T-helper 2 cell (primary cell): Measurements from ENCODE around the gene BCL3.
"Not testable (repeated sequence)": the region's sequence is repeated elsewhere in the genome, so short reads cannot be mapped to it uniquely, and the experiment has no call there.

ENCODE experiments used
- DNase-seq, 5 experiments: peaks; one replicate each; pipeline versions ENCODE4 v3.0.0 to v3.0.0-alpha.2; 2012 to 2022

BCL3 gene

DNA sequence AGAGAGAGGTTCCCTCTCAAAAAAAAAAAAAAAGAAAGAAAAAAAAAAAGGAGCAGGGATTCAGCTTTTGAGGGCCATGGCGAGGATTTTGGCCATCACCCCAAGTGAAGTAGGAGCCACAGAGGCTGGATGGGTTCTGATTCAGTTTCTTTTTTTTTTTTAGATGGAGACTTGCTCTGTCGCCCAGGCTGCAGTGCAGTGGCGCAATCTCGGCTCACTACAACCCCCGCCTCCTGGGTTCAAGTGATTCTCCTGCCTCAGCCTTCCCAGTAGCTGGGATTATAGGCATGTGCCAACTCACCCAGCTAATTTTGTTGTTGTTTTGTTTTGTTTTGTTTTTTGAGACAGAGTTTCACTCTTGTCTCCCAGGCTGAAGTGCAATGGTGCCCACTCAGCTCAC is 27.1 kb upstream of the BCL3 start:
- not testable (repeated sequence) for DNase-seq

DNA sequence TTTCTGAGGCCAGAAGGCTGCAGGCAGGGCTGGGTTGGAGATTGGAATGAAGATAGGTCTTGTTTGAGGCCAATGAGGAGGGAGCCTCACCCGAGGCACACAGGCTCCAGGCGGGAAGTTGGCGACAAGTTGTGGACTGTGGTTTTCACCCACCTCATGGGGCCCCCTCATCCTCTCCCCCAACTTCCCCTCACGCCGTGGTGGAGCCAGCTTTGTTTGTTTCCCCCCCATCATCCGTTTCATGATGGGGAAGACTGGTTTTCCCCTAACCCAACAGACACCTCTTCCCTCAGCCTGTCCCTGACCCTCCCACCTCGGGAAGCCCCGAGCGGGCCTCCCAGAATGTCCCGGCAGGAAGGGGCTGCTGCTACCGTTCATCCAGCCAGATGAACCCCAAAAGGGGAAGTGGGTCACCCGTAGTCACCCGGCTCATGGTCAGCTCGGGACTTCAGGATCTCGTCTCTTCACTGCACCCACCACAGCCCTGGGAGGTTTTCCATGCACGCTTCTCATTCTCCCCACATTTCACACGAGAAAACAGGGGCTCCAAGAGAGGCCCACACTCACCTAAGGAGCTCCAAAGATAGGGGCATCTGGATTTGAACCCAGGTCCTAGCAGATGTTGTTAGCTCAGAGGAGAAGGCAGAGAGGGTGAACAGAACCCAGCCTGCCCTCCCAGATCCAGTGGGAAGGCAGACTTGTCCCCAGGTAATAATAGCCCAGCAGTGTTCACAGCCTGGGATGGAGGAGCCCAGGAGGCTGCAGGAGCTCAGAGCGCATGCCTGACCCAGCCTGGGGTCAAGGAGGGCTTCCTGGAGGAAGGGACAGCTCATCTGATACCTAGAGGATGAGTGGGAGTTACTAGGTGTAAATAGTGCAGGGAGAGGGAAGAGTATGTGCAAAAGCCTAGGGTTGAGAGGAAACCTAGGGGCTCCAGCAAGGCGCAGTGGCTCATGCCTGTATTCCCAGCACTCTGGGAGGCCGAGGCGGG is 26.1 kb upstream of the BCL3 start:
- no peak for DNase-seq

DNA sequence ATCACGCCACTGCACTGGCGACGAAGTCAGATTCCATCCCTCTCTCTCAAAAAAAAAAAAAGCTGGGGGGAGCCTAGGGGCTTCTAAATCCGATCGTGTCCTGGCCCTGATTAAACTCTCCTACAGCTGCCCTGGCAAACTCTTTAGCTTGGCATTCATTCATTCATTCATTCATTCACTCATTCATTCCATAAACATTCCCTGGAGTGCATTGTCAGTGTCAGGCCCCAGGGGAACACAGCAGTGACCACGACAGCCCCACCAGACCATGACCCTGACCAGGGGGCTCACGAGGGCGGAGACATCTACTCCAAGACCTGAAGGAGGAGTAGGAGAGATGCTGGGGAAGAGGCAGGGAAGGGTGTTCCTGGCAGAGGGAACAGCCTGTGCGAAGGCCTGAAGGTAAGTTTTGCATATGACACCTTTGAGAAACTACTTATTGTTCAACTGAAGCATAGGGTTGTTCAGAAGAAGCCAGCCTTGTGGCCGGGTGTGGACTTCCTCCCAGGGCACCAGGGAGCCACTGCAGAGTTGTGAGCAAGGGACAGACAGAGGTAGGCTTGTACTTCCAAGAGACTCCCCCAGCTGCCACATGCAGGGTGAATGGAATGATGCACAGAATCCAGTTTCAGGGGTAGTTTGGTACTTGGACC is 25.1 kb upstream of the BCL3 start:
- peak in 1 of 5 experiments; percentile 61 for DNase-seq

DNA sequence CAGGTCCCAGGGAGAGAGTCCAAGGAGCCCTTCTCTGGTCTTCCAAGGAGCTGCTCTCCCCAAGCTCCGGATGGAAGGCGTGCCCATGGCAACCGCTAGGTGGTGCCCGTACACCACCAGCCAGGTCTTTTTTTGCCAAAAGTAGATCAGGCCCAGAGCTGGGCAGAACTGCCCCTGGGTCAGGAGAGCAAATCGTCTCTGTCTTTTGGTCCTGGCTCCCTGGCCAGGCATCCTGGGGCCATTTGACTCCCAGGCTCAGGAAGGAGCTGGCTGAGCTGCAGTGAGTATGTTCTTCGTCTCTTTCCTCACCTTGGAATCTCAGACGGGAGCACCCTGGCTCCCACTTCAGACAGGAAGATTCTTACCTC is 24.6 kb upstream of the BCL3 start:
- DNase-seq, result peak; percentile 50 to 73 (median 69)

DNA sequence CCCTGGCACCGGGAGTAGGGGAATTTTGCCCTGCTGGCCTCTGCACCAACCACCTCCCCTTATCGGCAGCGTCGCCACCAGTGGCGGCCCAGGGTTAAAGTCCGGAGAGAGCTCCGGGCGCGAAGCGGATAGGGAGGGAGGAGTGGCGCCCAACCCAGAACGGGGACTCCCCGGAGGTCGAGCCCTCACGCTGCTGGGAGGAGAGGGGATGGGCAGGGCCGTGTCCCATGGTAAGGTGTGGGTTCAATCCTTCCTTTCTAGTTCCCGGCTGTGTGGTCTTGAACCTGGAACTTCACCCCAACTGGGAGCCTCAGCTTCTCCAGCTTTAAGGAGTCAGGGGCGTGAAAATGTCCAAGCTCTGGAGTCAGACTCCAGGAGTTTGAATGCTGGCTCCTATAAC is 23.3 kb upstream of the BCL3 start:
- DNase-seq, result no peak

DNA sequence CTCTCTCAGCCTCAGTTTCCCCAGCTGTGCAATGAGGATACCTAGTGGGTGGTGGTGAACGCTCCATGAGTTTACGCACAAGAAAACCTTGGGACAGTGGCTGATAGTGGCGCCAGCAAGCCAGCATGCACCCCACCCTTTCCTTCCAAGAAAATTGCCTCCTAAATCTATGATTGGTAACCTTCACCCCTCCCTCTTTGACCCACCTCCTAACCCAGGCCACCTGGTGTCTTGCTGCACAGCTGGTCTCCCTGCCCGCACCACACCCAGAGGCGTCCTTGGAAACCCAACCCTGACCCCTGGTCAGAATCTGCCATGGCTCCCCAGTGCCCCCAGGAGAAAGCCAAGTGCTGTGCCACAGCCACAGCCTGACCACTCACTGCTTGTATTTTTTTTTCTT is 22.8 kb upstream of the BCL3 start:
- DNase-seq, result no peak

DNA sequence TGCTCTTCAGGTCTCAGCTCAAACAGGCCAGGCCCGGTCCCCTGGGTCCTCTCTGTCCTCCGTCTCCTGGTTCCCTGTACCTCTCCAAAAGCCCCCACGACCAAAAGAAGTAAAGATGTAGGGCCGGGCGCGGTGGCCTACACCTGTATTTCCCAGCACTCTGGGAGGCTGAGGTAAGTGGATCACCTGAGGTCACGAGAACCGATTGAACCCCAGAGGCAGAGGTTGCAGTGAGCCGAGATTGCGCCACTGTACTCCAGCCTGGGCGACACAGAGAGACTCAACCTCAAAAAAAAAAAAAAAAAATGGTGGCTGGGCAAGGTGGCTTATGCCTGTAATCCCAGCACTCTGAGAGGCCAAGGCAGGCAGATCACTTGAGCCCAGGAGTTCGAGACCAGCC is 22.0 kb upstream of the BCL3 start:
- no peak for DNase-seq

DNA sequence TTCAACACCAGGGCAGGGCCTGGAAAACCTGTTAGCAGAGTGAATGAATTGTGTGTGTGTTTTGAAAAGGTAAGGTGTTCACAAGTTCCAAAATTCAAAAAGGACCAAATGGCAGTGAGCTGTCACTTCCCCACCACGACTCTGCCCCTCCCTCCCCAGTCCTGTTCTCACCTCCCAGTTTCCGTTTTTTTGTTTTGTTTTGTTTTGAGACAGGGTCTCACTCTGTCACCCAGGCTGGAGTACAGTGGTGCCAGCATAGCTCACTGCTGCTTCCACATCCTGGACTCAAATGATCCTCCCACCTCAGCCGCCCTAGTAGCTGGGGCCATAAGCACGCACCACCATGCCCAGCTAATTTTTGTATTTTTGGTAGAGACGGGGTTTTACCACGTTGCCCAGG is 20.3 kb upstream of the BCL3 start:
- DNase-seq, result no peak

DNA sequence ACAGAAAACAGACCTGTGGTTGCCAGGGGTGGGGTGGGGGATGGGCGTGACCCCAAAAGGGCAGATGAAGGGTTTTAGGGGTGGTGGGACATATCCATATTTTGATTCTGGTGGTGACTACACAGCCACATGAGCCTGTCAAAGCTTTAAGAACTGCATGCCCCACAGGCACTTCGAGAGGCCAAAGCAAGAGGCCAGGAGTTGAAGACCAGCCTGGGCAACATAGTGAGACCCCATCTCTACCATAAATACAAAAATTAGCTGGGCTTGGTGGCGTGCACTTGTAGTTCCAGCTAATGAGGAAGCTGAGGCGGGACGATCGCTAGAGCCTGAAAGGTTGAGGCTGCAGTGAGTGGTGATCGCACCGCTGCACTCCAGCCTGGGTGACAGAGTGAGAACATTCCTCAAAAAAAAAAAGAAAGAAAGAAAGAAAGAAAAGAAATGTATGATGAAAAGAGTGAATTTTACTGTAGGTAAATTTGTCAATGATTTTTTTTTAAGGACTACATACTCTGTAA is 18.9 kb upstream of the BCL3 start:
- DNase-seq, result no peak

DNA sequence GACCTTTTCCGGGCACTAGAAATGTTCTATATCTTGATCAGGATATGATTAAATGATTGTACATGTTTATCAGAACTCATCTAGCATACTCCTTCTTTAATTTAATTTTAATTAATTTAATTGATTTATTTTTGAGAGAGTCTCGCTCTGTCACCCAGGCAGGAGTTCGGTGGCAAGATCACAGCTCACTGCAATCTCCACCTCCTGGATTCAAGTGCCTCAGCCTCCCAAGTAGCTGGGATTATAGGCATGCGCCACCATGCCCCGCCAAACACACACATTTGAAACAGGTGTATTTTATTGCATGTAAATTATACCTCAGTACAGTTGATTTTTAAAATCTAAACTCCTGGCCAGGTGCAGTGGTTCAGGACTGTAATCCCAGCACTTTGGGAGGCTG is 17.4 kb upstream of the BCL3 start:
- DNase-seq, result no peak

DNA sequence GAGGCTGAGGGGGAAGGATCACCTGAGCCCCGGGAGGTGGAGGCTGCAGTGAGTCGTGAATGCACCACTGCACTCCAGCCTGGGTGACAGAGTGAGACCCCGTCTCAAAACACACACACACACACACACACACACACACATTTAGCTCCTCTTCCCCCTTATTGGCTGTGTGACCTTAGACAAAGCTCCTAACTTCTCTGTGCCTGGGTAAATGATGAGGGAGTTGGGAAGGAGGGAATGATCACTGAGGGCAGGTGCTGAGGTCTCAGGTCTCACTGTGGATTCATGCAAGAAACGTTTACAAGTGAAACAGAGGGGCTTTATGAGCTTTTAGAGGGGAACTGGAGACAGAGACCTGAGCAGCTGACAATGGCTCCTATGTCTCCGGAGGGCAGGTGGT is 16.9 kb upstream of the BCL3 start:
- no peak for DNase-seq

DNA sequence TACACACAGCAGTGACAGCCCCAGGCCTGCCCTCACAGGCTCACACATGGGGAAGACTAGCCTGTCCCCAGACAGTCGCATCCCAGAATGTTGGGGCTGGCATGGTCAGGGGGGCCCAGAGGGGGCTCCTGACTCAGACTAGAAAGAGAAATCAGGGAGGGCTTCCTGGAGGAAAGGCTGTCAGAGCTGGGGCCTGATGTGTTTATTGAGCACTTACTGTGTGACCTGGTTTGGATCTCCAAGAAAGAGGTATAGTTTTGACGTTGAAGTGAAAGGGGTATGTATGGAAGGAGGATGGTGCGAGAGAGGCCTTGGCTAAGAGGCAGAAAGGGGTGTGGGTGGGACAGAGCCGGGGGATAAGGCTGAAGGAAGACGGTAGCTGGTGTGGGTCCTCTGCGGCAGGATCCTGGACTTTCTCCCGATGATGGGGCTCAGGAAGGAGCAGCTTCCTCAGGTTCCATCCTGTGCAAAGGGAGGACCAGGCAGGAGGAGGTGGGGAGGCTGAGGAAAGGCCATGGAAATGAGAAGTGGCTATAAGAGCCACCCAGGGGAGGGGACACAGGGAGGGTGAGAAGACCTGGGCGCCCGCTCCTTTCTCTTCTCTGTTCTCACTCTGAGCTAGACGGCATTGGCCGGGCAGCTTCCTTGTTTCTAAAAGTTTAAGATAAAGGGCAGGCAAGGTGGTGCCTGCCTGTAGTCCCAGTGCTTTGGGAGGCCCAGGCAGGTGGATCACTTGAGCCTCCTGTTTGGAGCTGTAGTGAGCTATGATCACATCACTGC is 16.1 kb upstream of the BCL3 start:
- no peak for DNase-seq

DNA sequence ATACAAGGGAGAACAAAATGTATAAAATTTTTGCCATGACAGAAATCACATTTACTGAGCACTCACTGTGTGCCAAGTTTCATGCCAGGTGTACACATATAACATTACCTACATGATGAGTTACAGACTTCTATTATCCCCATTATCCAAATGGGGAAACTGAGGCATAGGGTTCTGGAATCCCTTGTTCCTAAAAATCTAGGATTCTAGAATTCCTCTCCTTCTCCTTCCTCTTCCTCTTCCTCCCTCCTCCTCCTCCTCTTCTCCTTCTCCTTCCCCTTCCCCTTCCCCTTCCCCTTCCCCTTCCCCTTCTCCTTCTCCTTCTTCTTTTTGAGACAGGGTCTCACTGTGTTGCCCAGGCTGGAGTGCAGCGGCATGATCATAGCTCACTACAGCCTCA is 14.2 kb upstream of the BCL3 start:
- no peak for DNase-seq

DNA sequence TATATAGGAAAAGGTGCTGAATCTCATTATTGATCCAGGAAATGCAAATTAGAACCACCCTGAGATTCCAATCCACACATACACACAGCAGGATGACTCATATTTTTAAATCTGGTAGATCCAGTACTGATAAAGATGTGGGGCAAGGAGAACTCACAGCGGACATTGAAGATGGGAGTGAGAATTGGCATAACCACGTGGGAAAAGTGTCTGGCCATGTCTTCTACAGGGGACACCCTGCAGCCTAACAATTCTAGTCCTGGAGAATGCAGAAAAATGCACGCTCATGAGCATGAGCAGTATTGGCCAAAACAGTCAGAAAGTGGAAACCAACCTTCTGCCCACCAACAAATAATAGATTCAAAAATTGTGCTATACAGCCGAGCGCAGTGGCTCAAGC is 13.5 kb upstream of the BCL3 start:
- no peak for DNase-seq

DNA sequence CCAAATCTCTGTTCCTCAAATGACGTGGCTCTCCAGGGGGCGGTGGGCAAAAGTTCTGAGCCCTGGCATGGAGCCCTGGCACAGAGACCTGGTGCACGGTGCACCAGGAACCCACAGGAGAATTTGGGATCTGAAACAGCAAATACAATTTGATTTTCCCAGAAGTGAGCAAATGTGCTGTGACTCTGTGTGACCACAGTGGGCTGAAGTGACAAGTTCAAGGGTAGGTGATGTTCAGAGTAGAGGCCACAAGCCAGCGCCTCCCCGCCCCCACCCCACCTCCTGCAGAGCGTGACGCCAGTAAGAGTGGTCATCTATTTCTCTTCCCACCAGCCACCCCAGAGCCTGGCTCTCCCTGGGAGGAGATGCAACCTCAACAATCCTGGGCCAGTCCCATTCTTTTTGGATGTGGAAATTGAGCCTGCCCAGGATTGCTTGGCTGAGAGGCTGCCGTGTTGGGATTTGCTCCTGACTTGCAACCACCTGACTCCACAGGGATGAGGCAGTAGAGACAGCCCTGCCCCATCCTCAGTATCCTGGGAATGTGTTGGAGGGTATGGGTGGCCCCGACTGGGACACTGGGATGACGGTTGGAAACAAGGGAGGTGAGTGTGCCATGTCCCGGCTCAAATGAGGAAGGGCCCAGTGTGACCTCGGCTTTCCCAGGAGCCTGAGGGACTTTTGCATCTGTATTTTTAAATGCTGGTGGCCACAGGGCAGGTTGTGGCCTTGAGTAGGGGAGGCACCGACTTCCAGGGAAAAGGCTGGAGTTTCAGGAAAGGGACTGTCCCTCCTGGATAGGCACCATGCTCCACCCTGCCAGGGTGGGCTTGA is 11.1 kb upstream of the BCL3 start:
- no peak for DNase-seq

DNA sequence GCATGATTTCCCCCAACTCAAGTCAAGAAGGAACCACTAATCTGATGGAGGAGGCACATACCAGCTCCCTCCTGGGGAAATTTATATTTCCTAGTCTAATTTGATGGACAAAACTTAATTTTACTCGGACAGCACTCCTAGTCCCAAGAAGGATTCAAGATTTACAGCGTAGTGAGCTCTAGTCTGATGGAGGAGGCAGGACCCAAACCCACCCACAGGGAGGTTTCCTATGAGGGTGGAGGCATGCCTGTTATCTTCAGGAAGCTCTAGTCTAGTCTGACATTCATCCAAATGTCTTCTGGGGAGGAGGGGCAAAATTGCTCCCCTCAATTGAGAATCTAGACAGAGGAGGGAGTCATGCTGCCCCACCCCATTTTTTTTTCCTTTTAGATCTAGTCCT is 10.4 kb upstream of the BCL3 start:
- DNase-seq, result no peak

DNA sequence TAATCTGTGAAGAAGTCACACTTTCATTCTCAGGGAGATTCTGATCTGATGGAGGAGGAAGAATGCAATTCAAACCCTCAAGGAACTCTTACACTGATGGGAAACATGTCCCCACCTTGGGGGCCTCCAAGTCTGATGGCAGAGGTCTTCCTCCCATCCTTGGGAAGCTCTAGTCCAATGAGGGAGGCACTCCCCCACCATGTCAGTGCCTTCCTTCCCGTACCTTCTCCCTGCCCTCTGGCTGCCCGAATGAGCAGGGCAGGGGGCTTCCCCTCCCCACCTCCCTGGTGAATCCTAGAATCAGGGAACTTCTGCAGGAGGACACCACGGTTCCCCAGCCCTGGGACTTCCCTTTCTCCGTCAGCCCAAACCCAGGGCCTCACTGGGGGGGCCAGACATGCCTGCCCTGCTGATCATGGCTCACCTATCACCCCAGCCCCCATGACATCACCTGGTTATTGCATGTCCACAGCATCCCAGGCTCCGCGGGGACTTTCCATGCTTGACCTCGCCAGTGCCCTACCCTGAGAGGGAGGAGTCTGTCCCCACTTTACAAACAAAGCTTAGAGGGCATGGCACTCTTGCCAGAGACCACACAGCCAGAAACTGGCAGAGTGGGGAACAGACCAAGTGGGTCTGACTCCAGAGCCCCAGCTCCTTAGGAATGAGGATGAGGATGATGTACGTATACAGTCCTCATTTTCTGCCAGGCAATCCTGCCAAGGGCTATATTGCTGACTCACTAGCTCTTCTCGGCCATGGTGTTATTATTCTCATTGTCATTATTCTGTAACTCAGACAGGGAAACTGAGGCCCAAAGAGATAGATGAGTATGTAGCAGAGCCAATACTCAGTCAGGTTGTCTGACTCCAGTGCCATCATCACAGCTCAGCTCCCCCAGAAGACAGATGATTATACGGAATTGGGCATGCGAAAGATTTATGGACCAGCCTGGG is 9.6 kb upstream of the BCL3 start:
- DNase-seq, result no peak

DNA sequence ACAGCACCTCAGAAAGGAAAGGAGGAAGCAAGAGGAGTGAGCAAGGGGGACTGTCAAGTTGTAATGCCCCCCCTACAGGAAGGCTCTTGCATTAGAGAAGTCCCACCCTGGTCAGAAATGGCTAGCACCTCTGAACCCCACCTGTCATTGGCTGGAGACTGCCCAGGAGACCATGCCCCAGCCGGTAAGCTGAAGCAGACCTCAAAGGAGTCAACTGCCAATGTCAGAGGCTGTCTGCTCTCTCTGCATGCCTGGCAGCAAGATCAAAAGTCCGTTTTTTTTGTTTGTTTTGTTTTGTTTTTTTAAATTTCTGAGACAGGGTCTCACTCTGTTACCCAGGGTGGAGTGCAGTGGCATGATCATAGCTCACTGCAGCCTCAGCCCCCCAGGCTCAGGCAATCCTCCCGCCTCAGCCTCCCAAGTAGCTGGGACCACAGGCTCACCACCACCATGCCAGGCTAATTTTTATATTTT is 8.1 kb upstream of the BCL3 start:
- DNase-seq, result no peak

DNA sequence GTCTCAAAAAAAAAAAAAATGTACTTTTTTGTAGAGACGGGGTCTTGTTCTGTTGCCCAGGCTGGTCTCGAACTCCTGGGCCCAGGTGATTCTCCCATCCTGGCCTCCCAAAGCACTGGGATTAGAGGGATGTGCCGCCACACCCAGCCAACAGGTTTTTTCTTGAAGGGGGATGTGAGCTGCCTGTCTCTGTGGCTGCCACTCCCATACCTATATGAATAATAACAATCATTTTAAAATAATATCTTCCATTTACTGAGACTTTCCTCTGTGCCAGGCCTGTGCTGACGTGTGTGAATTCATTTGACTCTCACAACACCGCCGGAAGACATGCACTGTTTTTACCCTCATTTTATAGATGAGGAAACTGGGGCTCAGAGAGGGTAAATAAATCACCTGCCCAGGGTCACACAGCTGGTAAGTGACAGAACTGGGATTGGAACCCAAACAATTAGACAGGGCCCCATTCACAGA is 7.2 kb upstream of the BCL3 start:
- DNase-seq, result no peak

DNA sequence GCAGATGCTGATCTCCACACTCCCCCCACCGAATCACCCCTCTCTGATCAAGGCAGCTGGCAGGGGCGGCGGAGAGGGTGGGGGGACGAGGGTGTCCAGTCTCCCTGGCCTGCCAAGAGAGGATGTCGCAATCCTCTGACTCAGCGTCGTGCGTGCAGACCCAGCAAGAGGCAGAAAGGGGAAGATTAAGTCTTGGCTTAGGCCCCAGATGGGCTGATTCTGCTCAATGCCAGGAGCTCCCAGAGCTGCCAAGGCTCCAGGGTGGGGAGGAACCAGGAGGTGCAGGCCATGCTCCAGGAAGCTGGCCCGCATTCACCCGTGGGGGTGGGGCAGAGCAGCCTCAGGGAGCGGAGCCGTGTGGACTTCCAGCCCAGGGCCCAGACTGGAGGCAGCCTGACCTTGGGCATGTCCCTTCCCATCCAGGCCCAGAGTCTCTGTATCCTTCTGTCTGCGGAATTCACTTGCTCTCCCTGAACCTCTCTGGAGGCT is 6.6 kb upstream of the BCL3 start:
- DNase-seq, result no peak
